ENCODE data around the gene FMNL3.
A peak's percentile ranks its signal among the peaks of the same experiment; 100 is the strongest.

FMNL3 gene

GRCh38 chr12:49675137-49675536, 32.1 kb downstream of the FMNL3 start:
- H3K4me2 ChIP-seq (ENCODE audit: low read length), result no peak overlapping the region
- no peak overlapping the region for H3K4me3 ChIP-seq (ENCODE audit: low read depth, low read length)
- no peak overlapping the region for H2BK12ac ChIP-seq (ENCODE audit: low read length)
- peaks cover 12 to 13% of the 10 kb centered on the region in 2 experiments for H3K4me1 ChIP-seq (ENCODE audit: control insufficient read depth in 1 of 2, insufficient read depth in 2 of 2, low read length in 2 of 2)
- no peak overlapping the region for H3K9ac ChIP-seq (ENCODE audit: low read length)
- no CpG with 5 or more reads among the region's 7 CpGs for WGBS (ENCODE audit: extremely low coverage, insufficient coverage, insufficient read length)
- H3K18ac ChIP-seq (ENCODE audit: low read length), result no peak overlapping the region
- no peaks in the 10 kb centered on the region for H3K79me2 ChIP-seq (ENCODE audit: control insufficient read depth, insufficient read depth, low read length, poor library complexity)
- no peaks in the 10 kb centered on the region for H3K36me3 ChIP-seq (ENCODE audit: control insufficient read depth in 1 of 2, insufficient read depth in 2 of 2, low read length in 2 of 2)
- H4K91ac ChIP-seq (ENCODE audit: low read depth, low read length), result no peak overlapping the region
- no peak overlapping the region for H3K4ac ChIP-seq (ENCODE audit: low read depth, low read length)
- H2BK5ac ChIP-seq (ENCODE audit: low read depth, low read length, poor library complexity), result no peak overlapping the region
- no peak for DNase-seq
- no peak overlapping the region for H3K23ac ChIP-seq (ENCODE audit: low read length)
- H3K9me3 ChIP-seq (ENCODE audit: insufficient read depth, low read depth, low read length), result no peaks in the 10 kb centered on the region
- no peaks in the 10 kb centered on the region for H3K27me3 ChIP-seq (ENCODE audit: insufficient read depth, low read length)
- H3K27ac ChIP-seq (ENCODE audit: low read depth, low read length), result no peak overlapping the region
- H2BK120ac ChIP-seq (ENCODE audit: insufficient read depth, low read length, poor library complexity), result no peak overlapping the region
- H4K12ac ChIP-seq (ENCODE audit: low read depth, low read length), result no peak overlapping the region
- no peaks in the 10 kb centered on the region for H3K79me1 ChIP-seq (ENCODE audit: low read length)
- no peak overlapping the region for H2AK5ac ChIP-seq (ENCODE audit: low read length)
- no peak overlapping the region for H3K14ac ChIP-seq (ENCODE audit: low read length)
- H4K8ac ChIP-seq (ENCODE audit: low read depth, low read length), result no peak overlapping the region
- peak overlapping the region; percentile 31 for H2AFZ ChIP-seq (ENCODE audit: insufficient read depth, low read length, poor library complexity)

GRCh38 chr12:49674318-49674981, 32.8 kb downstream of the FMNL3 start:
- Histone ChIP-seq H2AK5ac (ENCODE audit: low read length) (no peak overlapping the region), H3K4ac (ENCODE audit: low read depth, low read length) (peak overlapping the region; percentile 25), H3K23ac (ENCODE audit: low read length) (no peak overlapping the region), H3K18ac (ENCODE audit: low read length) (peak overlapping the region; percentile 27), H3K79me2 (ENCODE audit: control insufficient read depth, insufficient read depth, low read length, poor library complexity) (no peaks in the 10 kb centered on the region), H2BK5ac (ENCODE audit: low read depth, low read length, poor library complexity) (no peak overlapping the region), H3K4me3 (ENCODE audit: low read depth, low read length) (no peak overlapping the region), H2BK120ac (ENCODE audit: insufficient read depth, low read length, poor library complexity) (no peak overlapping the region), H3K79me1 (ENCODE audit: low read length) (no peaks in the 10 kb centered on the region), H3K27me3 (ENCODE audit: insufficient read depth, low read length) (no peaks in the 10 kb centered on the region), H3K4me2 (ENCODE audit: low read length) (no peak overlapping the region), H4K12ac (ENCODE audit: low read depth, low read length) (no peak overlapping the region), H2AFZ (ENCODE audit: insufficient read depth, low read length, poor library complexity) (peak overlapping the region; percentile 44), H3K14ac (ENCODE audit: low read length) (no peak overlapping the region), H3K27ac (ENCODE audit: low read depth, low read length) (no peak overlapping the region), H2BK12ac (ENCODE audit: low read length) (peak overlapping the region; percentile 45), H3K4me1 (ENCODE audit: control insufficient read depth in 1 of 2, insufficient read depth in 2 of 2, low read length in 2 of 2) (peaks cover 12 to 13% of the 10 kb centered on the region in 2 experiments), H4K91ac (ENCODE audit: low read depth, low read length) (no peak overlapping the region), H3K9me3 (ENCODE audit: insufficient read depth, low read depth, low read length) (no peaks in the 10 kb centered on the region), H3K9ac (ENCODE audit: low read length) (no peak overlapping the region), H3K36me3 (ENCODE audit: control insufficient read depth in 1 of 2, insufficient read depth in 2 of 2, low read length in 2 of 2) (no peaks in the 10 kb centered on the region), H4K8ac (ENCODE audit: low read depth, low read length) (peak overlapping the region; percentile 8)
- DNase-seq, result no peak
- WGBS (ENCODE audit: extremely low coverage, insufficient coverage, insufficient read length), result no CpG with 5 or more reads among the region's 4 CpGs

- no peak overlapping the region for H3K4me2 ChIP-seq (ENCODE audit: low read length)
- H4K91ac ChIP-seq (ENCODE audit: low read depth, low read length), result peak overlapping the region; percentile 10
- H2AK5ac ChIP-seq (ENCODE audit: low read length), result peak overlapping the region; percentile 27
- H3K4me3 ChIP-seq (ENCODE audit: low read depth, low read length), result no peak overlapping the region
- H2AFZ ChIP-seq (ENCODE audit: insufficient read depth, low read length, poor library complexity), result peak overlapping the region; percentile 44
- peaks cover 12 to 13% of the 10 kb centered on the region in 2 experiments for H3K4me1 ChIP-seq (ENCODE audit: control insufficient read depth in 1 of 2, insufficient read depth in 2 of 2, low read length in 2 of 2)
- peak; percentile 35 to 60 for DNase-seq
- no peaks in the 10 kb centered on the region for H3K79me2 ChIP-seq (ENCODE audit: control insufficient read depth, insufficient read depth, low read length, poor library complexity)
- H3K79me1 ChIP-seq (ENCODE audit: low read length), result no peaks in the 10 kb centered on the region
- H3K36me3 ChIP-seq (ENCODE audit: control insufficient read depth in 1 of 2, insufficient read depth in 2 of 2, low read length in 2 of 2), result no peaks in the 10 kb centered on the region
- peak overlapping the region; percentile 13 for H3K14ac ChIP-seq (ENCODE audit: low read length)
- no peak overlapping the region for H4K12ac ChIP-seq (ENCODE audit: low read depth, low read length)
- no peak overlapping the region for H3K4ac ChIP-seq (ENCODE audit: low read depth, low read length)
- H2BK12ac ChIP-seq (ENCODE audit: low read length), result peak overlapping the region; percentile 45
- H4K8ac ChIP-seq (ENCODE audit: low read depth, low read length), result peak overlapping the region; percentile 8
- H2BK120ac ChIP-seq (ENCODE audit: insufficient read depth, low read length, poor library complexity), result peak overlapping the region; percentile 8
- H3K27ac ChIP-seq (ENCODE audit: low read depth, low read length), result no peak overlapping the region
- H3K9me3 ChIP-seq (ENCODE audit: insufficient read depth, low read depth, low read length), result no peaks in the 10 kb centered on the region
- H3K18ac ChIP-seq (ENCODE audit: low read length), result peak overlapping the region; percentile 27
- H2BK5ac ChIP-seq (ENCODE audit: low read depth, low read length, poor library complexity), result no peak overlapping the region
- H3K27me3 ChIP-seq (ENCODE audit: insufficient read depth, low read length), result no peaks in the 10 kb centered on the region
- no peak overlapping the region for H3K23ac ChIP-seq (ENCODE audit: low read length)
- H3K9ac ChIP-seq (ENCODE audit: low read length), result no peak overlapping the region
- WGBS (ENCODE audit: extremely low coverage, insufficient coverage, insufficient read length), result no CpG with 5 or more reads among the region's 13 CpGs
Measured at GRCh38 chr12:49673446-49674317, 33.5 kb downstream of the FMNL3 start.

GRCh38 chr12:49672301-49673217, 34.6 kb downstream of the FMNL3 start:
- no peak overlapping the region for H3K23ac ChIP-seq (ENCODE audit: low read length)
- WGBS (ENCODE audit: extremely low coverage, insufficient coverage, insufficient read length), result no CpG with 5 or more reads among the region's 5 CpGs

More at GRCh38 chr12:49672301-49673217, 34.6 kb downstream of the FMNL3 start:
- peak in 1 of 2 donors; percentile 26 for DNase-seq
- Histone ChIP-seq H2BK120ac (ENCODE audit: insufficient read depth, low read length, poor library complexity) (no peak overlapping the region), H3K14ac (ENCODE audit: low read length) (peak overlapping the region; percentile 13), H3K4me2 (ENCODE audit: low read length) (no peak overlapping the region), H3K4me3 (ENCODE audit: low read depth, low read length) (no peak overlapping the region), H4K91ac (ENCODE audit: low read depth, low read length) (peak overlapping the region; percentile 6), H3K27me3 (ENCODE audit: insufficient read depth, low read length) (no peaks in the 10 kb centered on the region), H3K79me1 (ENCODE audit: low read length) (no peaks in the 10 kb centered on the region), H2BK12ac (ENCODE audit: low read length) (no peak overlapping the region), H2AK5ac (ENCODE audit: low read length) (peak overlapping the region; percentile 27), H3K36me3 (ENCODE audit: control insufficient read depth in 1 of 2, insufficient read depth in 2 of 2, low read length in 2 of 2) (no peaks in the 10 kb centered on the region), H3K9ac (ENCODE audit: low read length) (no peak overlapping the region), H3K4me1 (ENCODE audit: control insufficient read depth in 1 of 2, insufficient read depth in 2 of 2, low read length in 2 of 2) (peaks cover 12 to 13% of the 10 kb centered on the region in 2 experiments), H3K4ac (ENCODE audit: low read depth, low read length) (no peak overlapping the region), H3K27ac (ENCODE audit: low read depth, low read length) (no peak overlapping the region), H2BK5ac (ENCODE audit: low read depth, low read length, poor library complexity) (no peak overlapping the region), H3K18ac (ENCODE audit: low read length) (peak overlapping the region; percentile 21), H3K79me2 (ENCODE audit: control insufficient read depth, insufficient read depth, low read length, poor library complexity) (no peaks in the 10 kb centered on the region), H4K12ac (ENCODE audit: low read depth, low read length) (no peak overlapping the region), H4K8ac (ENCODE audit: low read depth, low read length) (no peak overlapping the region), H3K9me3 (ENCODE audit: insufficient read depth, low read depth, low read length) (no peaks in the 10 kb centered on the region), H2AFZ (ENCODE audit: insufficient read depth, low read length, poor library complexity) (no peak overlapping the region)
